ENCODE data around the gene METAP1D. TPM values are rescaled to one million over a fixed set of nuclear protein-coding genes. Genes with fewer than 3 reads are reported as not detected.

Gene METAP1D
- total RNA-seq (10 to 100 TPM in 4 of 5 donors, 1 to 10 TPM in 1; 7.6 to 11.4 (median 10.1) TPM), total RNA-seq (1.4 to 15.2 (median 8.7) reads per million in 29 experiments)
- 8.5 TPM for total RNA-seq (2013)

DNA sequence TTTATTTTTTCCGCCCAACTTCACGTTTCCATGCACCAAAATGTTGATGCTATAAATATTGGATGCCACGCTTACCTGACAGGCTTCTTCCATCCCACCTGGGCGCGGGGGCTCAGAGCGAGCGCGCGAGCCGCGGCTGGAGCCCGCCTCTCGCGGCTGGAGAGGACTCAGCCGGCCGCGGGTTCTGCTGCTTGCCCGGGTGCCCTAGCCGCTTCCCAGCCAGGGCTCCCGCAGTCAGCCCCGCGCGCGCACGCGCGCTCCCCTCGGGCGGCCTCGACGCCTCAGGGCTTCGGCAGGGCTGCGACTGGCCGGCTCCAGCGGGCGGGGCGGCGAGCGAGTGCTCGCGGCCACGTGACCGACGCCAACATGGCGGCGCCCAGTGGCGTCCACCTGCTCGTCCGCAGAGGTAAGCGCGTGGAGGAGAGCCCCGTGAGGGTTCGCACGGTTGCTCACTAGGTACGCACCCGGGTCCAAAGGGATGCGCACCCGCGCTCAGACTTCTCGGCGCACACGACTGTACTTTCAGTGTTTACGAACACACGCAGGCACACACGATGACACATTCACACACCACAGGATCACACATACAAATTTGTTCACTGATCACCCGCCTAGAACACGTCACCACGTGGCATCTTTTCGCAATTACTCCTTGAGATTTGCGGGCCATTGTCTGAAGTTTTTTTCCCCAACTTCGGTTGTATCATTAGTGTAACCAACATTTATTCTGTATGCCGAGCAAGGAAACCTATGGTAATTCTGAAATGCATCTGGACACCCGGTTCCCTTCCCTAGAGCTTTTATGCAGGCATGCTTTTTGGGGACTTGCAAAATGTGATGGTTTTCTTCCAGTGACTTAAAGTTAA, at the start of gene METAP1D:
Gene METAP1D (plus strand): TSS at position 350 of the 866 bp plus-strand sequence. CDS start 17 bp downstream, at position 367.
- Histone ChIP-seq H3K27me3 (replicated peaks in 1 of 2; ENCODE audit: control insufficient read depth in 2 of 2, extremely low read depth in 1 of 2, insufficient read depth in 2 of 2, low read length in 1 of 2) (peaks cover 0 to 10% of the 10 kb centered on the region in 2 experiments), H3K9me3 (no peaks in the 10 kb centered on the region), H3K36me3 (ENCODE audit: control insufficient read depth in 2 of 2, extremely low read depth in 1 of 2, insufficient read depth in 1 of 2, low read length in 1 of 2) (no peaks in the 10 kb centered on the region), H3K4me3 (ENCODE audit: control insufficient read depth in 1 of 2, extremely low read depth in 1 of 2, low read length in 1 of 2) (peak within 1 kb of the TSS; percentile 81 to 94), H3K27ac (ENCODE audit: low read length) (peak within 1 kb of the TSS; percentile 42), H3K4me1 (ENCODE audit: control insufficient read depth in 1 of 2, extremely low read depth in 1 of 2, insufficient read depth in 2 of 2, low read length in 2 of 2) (peaks cover 7 to 11% of the 10 kb centered on the region in 2 experiments)
- peaks cover 6 to 7% of the 10 kb centered on the region in 2 donors for H3K27me3 Mint-ChIP-seq
- WGBS (ENCODE audit: insufficient coverage), result under 1% methylated on average over 73 of the region's 73 CpGs
- no peaks in the 10 kb centered on the region for H3K9me3 Mint-ChIP-seq
- CTCF ChIA-PET, result no interaction called here
- POLR2A ChIA-PET, result interaction anchor here in 1 of 2 donors (0.6 kb wide), 1 partner anchor 431 kb away, joined by 3 read pairs; no protein-coding TSS in a partner anchor
- H3K4me3 Mint-ChIP-seq, result peak within 1 kb of the TSS; percentile 87 to 91 (median 90)
- H3K36me3 Mint-ChIP-seq, result no peaks in the 10 kb centered on the region
- ATAC-seq (replicated peaks in 1 of 4) (peak; percentile 95 to 96 (median 96)), DNase-seq (peak; percentile 62 to 87 (median 74))
- peaks cover 17 to 20% (median 19%) of the 10 kb centered on the region in 3 donors for H3K4me1 Mint-ChIP-seq
- peak within 1 kb of the TSS; percentile 91 to 93 for H3K27ac Mint-ChIP-seq

DNA sequence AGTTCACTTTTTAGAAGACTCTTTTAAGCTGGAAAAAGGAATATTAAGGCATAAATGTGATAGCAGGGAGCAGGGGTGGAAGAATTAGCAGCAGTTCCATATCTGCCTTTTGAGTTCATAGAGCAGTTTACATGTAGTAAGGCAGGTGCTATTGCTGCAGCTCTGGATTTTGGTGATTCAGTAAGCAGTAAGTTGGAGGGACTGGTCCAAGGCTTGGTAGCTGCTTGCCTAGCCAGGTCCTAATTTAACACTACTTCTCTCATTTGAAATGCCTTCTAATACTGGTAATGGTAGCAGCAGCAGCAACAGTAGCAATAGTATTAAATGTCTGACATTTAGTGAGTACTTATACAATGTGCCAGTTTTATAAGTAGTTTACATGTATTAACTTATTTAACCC, 47.5 kb upstream of the METAP1D start:
- Histone ChIP-seq H3K27me3 (replicated peaks in 1 of 2; ENCODE audit: control insufficient read depth in 2 of 2, extremely low read depth in 1 of 2, insufficient read depth in 2 of 2, low read length in 1 of 2) (no peaks in the 10 kb centered on the region), H3K36me3 (ENCODE audit: control insufficient read depth in 2 of 2, extremely low read depth in 1 of 2, insufficient read depth in 1 of 2, low read length in 1 of 2) (peaks cover 0 to 21% of the 10 kb centered on the region in 2 donors), H3K4me1 (ENCODE audit: control insufficient read depth in 1 of 2, extremely low read depth in 1 of 2, insufficient read depth in 2 of 2, low read length in 2 of 2) (peaks cover 4 to 7% of the 10 kb centered on the region in 2 experiments), H3K9me3 (no peaks in the 10 kb centered on the region), H3K27ac (ENCODE audit: low read length) (no peak overlapping the region), H3K4me3 (ENCODE audit: control insufficient read depth in 1 of 2, extremely low read depth in 1 of 2, low read length in 1 of 2) (no peak overlapping the region)
- peaks cover 17 to 23% (median 19%) of the 10 kb centered on the region in 3 donors for H3K4me1 Mint-ChIP-seq
- no peak overlapping the region for H3K4me3 Mint-ChIP-seq
- no peak for ATAC-seq (replicated peaks in 1 of 4)
- no peak overlapping the region for H3K27ac Mint-ChIP-seq
- H3K27me3 Mint-ChIP-seq, result no peaks in the 10 kb centered on the region
- H3K9me3 Mint-ChIP-seq, result no peaks in the 10 kb centered on the region
- peaks cover 34% of the 10 kb centered on the region for H3K36me3 Mint-ChIP-seq
- ChIA-PET POLR2A (no interaction called here), CTCF (no interaction called here)
- DNase-seq, result no peak

DNA sequence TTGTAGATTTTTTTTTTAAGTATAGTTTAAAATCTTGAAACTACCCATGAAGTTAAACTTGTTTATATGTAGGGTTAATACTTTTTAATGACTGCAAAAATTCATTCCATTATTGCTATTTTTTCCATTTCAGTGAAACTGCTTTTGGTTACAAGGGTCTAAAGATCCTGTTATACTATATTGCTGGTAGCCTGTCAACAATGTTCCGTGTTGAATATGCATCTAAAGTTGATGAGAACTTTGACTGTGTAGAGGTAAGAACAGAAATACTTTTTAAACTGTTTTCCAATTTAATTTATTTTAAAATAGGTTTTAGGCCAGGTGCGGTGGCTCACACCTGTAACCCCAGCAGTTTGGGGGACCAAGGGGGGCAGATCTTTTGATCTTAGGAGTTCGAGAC, 47.0 kb upstream of the METAP1D start:
- WGBS (ENCODE audit: insufficient coverage), result no CpG with 5 or more reads among the region's 3 CpGs
- Mint-ChIP-seq H3K4me3 (no peak overlapping the region), H3K36me3 (peaks cover 34% of the 10 kb centered on the region), H3K27me3 (no peaks in the 10 kb centered on the region), H3K27ac (no peak overlapping the region), H3K9me3 (no peaks in the 10 kb centered on the region), H3K4me1 (peaks cover 17 to 23% (median 19%) of the 10 kb centered on the region in 3 donors)
- Histone ChIP-seq H3K36me3 (ENCODE audit: control insufficient read depth in 2 of 2, extremely low read depth in 1 of 2, insufficient read depth in 1 of 2, low read length in 1 of 2) (peaks cover 0 to 21% of the 10 kb centered on the region in 2 donors), H3K9me3 (no peaks in the 10 kb centered on the region), H3K27ac (ENCODE audit: low read length) (no peak overlapping the region), H3K27me3 (replicated peaks in 1 of 2; ENCODE audit: control insufficient read depth in 2 of 2, extremely low read depth in 1 of 2, insufficient read depth in 2 of 2, low read length in 1 of 2) (no peaks in the 10 kb centered on the region), H3K4me3 (ENCODE audit: control insufficient read depth in 1 of 2, extremely low read depth in 1 of 2, low read length in 1 of 2) (no peak overlapping the region), H3K4me1 (ENCODE audit: control insufficient read depth in 1 of 2, extremely low read depth in 1 of 2, insufficient read depth in 2 of 2, low read length in 2 of 2) (peaks cover 4 to 7% of the 10 kb centered on the region in 2 experiments)
- ChIA-PET CTCF (no interaction called here), POLR2A (no interaction called here)
- ATAC-seq (replicated peaks in 1 of 4), result no peak
- DNase-seq, result no peak

DNA sequence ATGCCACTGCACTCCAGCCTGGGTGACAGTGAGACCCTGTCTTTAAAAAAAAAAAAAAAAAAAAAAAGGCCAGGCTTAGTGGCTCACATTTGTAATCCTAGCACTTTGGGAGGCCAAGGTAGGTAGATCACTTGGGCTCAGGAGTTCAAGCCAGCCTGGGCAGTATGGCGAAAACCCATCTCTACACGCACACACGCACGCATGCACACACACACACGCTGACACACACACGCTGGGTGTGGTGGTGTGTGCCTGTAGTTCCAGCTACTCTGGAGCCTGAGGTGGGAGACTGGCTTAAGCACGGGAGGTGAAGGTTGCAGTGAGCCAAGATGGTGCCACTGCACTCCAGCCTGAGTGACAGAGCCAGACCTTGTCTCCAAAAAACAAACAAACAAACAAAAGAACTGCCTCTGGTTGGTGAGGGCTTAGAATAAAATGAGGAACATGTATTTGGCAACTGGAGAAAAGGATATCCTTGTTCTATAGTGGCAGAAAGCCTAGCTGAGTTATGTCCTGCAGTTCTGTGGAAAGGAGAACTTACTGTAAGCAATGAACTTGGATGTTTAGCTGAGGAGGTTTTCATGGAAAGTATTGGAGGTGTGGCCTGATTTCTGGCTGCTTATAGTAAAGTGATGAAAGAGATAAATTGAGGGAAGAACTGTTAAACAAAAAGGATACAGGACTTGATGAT, 43.5 kb upstream of the METAP1D start:
- no peak for DNase-seq
- Histone ChIP-seq H3K4me1 (ENCODE audit: control insufficient read depth in 1 of 2, extremely low read depth in 1 of 2, insufficient read depth in 2 of 2, low read length in 2 of 2) (peaks cover 4 to 7% of the 10 kb centered on the region in 2 experiments), H3K27ac (ENCODE audit: low read length) (no peak overlapping the region), H3K9me3 (no peaks in the 10 kb centered on the region), H3K4me3 (ENCODE audit: control insufficient read depth in 1 of 2, extremely low read depth in 1 of 2, low read length in 1 of 2) (no peak overlapping the region), H3K27me3 (replicated peaks in 1 of 2; ENCODE audit: control insufficient read depth in 2 of 2, extremely low read depth in 1 of 2, insufficient read depth in 2 of 2, low read length in 1 of 2) (no peaks in the 10 kb centered on the region), H3K36me3 (ENCODE audit: control insufficient read depth in 2 of 2, extremely low read depth in 1 of 2, insufficient read depth in 1 of 2, low read length in 1 of 2) (peaks cover 0 to 14% of the 10 kb centered on the region in 2 donors)
- Mint-ChIP-seq H3K4me3 (no peak overlapping the region), H3K27me3 (no peaks in the 10 kb centered on the region), H3K4me1 (peaks cover 24 to 28% (median 27%) of the 10 kb centered on the region in 3 donors), H3K36me3 (peaks cover 18% of the 10 kb centered on the region), H3K9me3 (no peaks in the 10 kb centered on the region), H3K27ac (no peak overlapping the region)
- no peak for ATAC-seq (replicated peaks in 1 of 4)
- no CpG with 5 or more reads among the region's 7 CpGs for WGBS (ENCODE audit: insufficient coverage)
- ChIA-PET POLR2A (interaction anchor here in 1 of 2 donors (0.6 kb wide), 1 partner anchor 178 kb away, joined by 9 read pairs; no protein-coding TSS in a partner anchor), CTCF (interaction anchor here in 1 of 2 donors (0.6 kb wide), 1 partner anchor 149 kb away, joined by 3 read pairs; no protein-coding TSS in a partner anchor)

DNA sequence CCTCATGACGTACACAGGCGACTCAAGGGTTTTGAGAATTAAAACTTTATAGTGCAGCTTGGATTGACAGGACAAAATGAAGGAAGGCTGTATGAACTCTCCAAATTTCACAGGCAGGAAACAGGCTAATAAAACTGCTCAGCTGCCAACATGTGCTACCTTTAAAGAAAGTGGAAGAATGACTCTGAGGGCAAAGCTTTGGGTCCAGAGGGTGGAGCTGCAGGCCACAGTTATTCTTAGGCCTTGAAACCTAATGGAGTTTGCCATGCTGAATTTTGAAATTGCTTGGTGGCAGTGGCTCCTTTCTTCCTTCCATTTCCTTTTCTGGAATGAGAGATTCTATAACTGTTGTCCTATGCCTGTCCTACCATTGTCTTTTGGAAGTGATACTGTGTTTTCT, 42.7 kb upstream of the METAP1D start:
- peaks cover 0 to 14% of the 10 kb centered on the region in 2 donors for H3K36me3 ChIP-seq (ENCODE audit: control insufficient read depth in 2 of 2, extremely low read depth in 1 of 2, insufficient read depth in 1 of 2, low read length in 1 of 2)
- H3K27ac Mint-ChIP-seq, result peak overlapping the region in 1 of 2 donors; percentile 39
- H3K4me3 Mint-ChIP-seq, result no peak overlapping the region
- no peaks in the 10 kb centered on the region for H3K9me3 Mint-ChIP-seq
- ChIA-PET POLR2A (no interaction called here), CTCF (interaction anchor here in 1 of 2 donors (0.6 kb wide), 2 partner anchors 13 to 148 kb away, joined by 3 to 4 read pairs; no protein-coding TSS in a partner anchor)
- peaks cover 18% of the 10 kb centered on the region for H3K36me3 Mint-ChIP-seq
- H3K27me3 Mint-ChIP-seq, result no peaks in the 10 kb centered on the region
- H3K4me1 Mint-ChIP-seq, result peaks cover 25 to 28% (median 27%) of the 10 kb centered on the region in 3 donors
- no peaks in the 10 kb centered on the region for H3K27me3 ChIP-seq (replicated peaks in 1 of 2; ENCODE audit: control insufficient read depth in 2 of 2, extremely low read depth in 1 of 2, insufficient read depth in 2 of 2, low read length in 1 of 2)
- ATAC-seq (replicated peaks in 1 of 4) (peak in 1 of 4 experiments; percentile 28), DNase-seq (peak in 2 of 35 experiments; percentile 18 to 25)
- no peak overlapping the region for H3K27ac ChIP-seq (ENCODE audit: low read length)
- no CpG with 5 or more reads among the region's 2 CpGs for WGBS (ENCODE audit: insufficient coverage)
- H3K4me1 ChIP-seq (ENCODE audit: control insufficient read depth in 1 of 2, extremely low read depth in 1 of 2, insufficient read depth in 2 of 2, low read length in 2 of 2), result peaks cover 4 to 7% of the 10 kb centered on the region in 2 experiments
- no peaks in the 10 kb centered on the region for H3K9me3 ChIP-seq
- H3K4me3 ChIP-seq (ENCODE audit: control insufficient read depth in 1 of 2, extremely low read depth in 1 of 2, low read length in 1 of 2), result no peak overlapping the region

DNA sequence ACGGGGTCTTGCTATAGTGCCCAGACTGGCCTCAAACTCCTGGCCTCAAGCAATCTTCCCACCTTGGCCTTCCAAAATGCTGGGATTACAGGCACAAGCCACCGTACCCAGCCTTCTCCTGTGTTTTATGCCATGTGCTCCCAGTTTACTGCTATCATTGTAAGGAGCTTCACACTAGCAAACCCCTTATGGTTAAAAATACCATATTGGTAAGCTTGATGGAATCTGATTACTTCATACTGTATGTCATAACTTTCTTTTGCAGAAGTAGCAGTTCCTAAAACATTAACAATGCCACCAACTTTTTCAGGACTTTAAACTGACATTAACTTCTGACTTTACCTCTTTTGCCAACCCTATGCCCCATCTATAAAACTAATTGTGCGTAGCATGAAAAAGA, 41.3 kb upstream of the METAP1D start:
- DNase-seq (no peak), ATAC-seq (replicated peaks in 1 of 4) (no peak)
- POLR2A ChIA-PET, result no interaction called here
- H3K27ac ChIP-seq (ENCODE audit: low read length), result no peak overlapping the region
- Mint-ChIP-seq H3K9me3 (no peaks in the 10 kb centered on the region), H3K4me3 (no peak overlapping the region), H3K27ac (no peak overlapping the region), H3K36me3 (peaks cover 18% of the 10 kb centered on the region), H3K27me3 (no peaks in the 10 kb centered on the region), H3K4me1 (peaks cover 31 to 34% (median 33%) of the 10 kb centered on the region in 3 donors)
- H3K27me3 ChIP-seq (replicated peaks in 1 of 2; ENCODE audit: control insufficient read depth in 2 of 2, extremely low read depth in 1 of 2, insufficient read depth in 2 of 2, low read length in 1 of 2), result no peaks in the 10 kb centered on the region
- CTCF ChIA-PET, result no interaction called here
- peaks cover 4 to 7% of the 10 kb centered on the region in 2 experiments for H3K4me1 ChIP-seq (ENCODE audit: control insufficient read depth in 1 of 2, extremely low read depth in 1 of 2, insufficient read depth in 2 of 2, low read length in 2 of 2)
- H3K4me3 ChIP-seq (ENCODE audit: control insufficient read depth in 1 of 2, extremely low read depth in 1 of 2, low read length in 1 of 2), result no peak overlapping the region
- H3K9me3 ChIP-seq, result no peaks in the 10 kb centered on the region
- peaks cover 0 to 10% of the 10 kb centered on the region in 2 donors for H3K36me3 ChIP-seq (ENCODE audit: control insufficient read depth in 2 of 2, extremely low read depth in 1 of 2, insufficient read depth in 1 of 2, low read length in 1 of 2)
- WGBS (ENCODE audit: insufficient coverage), result 100% methylated on average over 1 of the region's 3 CpGs

All from T-cell (primary cell).